GM13977 (cell line): ENCODE measurements around the gene ULK4.

Experiments
- DNase-seq: peaks from one replicate; pipeline ENCODE4 v3.0.0; 2012; ENCODE audit warnings: low spot score
- in situ Hi-C: fragments of 300-500 bp; cut with MboI; formaldehyde crosslinking; loops from one replicate; pipeline ENCODE4 v1.12.0; 2022; ENCODE audit warnings: low sequenced_read_pairs, low pct_unique_long_range_greater_than_20kb, mixed read lengths, inconsistent platforms; ENCODE audit not compliant: unreplicated experiment
- TF ChIP-seq, protein P1 (sequence below): IDR thresholded peaks from 2 replicates; pipeline ENCODE4 v1.5.1; 2012; ENCODE audit warnings: mild to moderate bottlenecking, control low read depth; ENCODE audit not compliant: insufficient read depth; ENCODE audit errors: extremely low read depth, missing control alignments

ULK4 gene

DNA sequence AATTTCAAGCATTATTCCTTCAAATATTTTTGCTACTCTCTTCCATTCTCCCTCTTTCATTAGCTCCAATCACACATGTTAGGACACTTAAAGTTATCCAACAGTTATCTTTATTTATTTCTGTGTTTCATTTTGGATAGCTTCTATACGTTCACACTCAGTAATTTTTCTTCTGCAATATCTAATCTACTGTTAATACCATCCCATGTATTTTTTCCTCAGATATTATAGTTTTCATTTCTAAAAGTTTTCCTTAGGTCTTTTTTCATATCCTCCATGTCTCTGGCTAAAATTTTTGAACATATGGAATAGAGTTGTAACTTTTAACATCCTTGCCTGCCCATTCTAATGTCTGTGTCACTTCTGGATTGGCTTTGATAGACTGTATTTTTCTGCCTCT lies 689.2 kb downstream of the ULK4 start:
- in situ Hi-C loops = no loop called here
- no peak for DNase-seq
- TF ChIP-seq, protein P1, sequence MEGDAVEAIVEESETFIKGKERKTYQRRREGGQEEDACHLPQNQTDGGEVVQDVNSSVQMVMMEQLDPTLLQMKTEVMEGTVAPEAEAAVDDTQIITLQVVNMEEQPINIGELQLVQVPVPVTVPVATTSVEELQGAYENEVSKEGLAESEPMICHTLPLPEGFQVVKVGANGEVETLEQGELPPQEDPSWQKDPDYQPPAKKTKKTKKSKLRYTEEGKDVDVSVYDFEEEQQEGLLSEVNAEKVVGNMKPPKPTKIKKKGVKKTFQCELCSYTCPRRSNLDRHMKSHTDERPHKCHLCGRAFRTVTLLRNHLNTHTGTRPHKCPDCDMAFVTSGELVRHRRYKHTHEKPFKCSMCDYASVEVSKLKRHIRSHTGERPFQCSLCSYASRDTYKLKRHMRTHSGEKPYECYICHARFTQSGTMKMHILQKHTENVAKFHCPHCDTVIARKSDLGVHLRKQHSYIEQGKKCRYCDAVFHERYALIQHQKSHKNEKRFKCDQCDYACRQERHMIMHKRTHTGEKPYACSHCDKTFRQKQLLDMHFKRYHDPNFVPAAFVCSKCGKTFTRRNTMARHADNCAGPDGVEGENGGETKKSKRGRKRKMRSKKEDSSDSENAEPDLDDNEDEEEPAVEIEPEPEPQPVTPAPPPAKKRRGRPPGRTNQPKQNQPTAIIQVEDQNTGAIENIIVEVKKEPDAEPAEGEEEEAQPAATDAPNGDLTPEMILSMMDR = no peak

DNA sequence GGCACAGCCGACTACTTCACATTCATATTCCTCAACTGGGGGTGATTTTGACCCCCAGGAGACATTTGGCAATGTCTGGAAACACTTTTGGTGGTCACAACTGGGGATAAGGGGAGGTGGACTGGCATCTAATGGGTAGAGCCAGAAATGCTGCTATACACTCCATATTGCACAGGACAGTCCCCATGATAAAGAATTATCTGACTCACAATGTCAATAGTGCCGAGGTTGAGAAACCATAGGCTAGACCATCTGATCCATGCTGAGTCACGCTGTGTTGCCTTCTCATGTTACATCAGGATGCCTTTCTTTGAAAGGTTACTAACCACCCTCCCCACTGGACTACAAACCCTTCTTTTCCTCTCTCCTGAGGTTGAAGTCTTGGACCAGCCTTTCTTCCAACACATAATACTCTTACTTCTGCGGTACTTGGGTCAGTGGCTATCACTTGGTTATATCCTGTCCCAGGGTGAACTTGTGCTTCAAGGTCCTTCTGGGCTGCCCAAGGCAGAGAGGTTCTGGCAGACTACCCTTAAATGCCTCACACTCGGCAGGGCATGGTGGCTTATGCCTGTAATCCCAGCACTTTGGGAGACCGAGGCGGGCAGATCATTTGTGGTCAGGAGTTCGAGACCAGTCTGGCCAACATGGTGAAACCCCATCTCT lies 693.8 kb downstream of the ULK4 start:
- TF ChIP-seq, protein P1 = no peak
- in situ Hi-C loops = no loop called here
- no peak for DNase-seq

DNA sequence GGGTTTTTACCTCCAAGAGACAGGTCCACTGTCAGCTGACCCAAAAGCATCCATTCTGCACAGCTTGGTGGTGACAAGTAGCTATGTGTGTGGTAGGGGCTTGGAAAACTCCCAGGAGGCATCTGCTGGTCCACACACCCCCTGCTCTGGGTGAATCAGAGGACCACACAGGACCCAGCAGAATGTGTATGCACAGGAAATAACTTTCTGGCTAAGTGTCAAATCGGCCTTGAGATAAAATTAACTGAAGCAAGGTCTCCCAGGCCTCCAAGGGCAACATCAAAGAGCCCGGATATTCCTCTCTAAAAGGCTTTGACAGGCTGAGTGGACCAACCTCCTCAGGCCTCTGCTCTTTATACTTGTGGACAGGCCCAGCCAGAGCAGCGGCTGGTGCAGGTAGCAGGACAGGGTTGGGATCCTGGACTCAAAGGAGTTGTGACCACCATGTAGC lies 696.1 kb downstream of the ULK4 start:
- no peak for DNase-seq
- in situ Hi-C loops = no loop called here
- TF ChIP-seq, protein P1 = no peak

GRCh38 chr3:41265011-41265545 lies 696.8 kb downstream of the ULK4 start:
- in situ Hi-C loops = no loop called here
- TF ChIP-seq, protein P1 = no peak
- DNase-seq = no peak

DNA sequence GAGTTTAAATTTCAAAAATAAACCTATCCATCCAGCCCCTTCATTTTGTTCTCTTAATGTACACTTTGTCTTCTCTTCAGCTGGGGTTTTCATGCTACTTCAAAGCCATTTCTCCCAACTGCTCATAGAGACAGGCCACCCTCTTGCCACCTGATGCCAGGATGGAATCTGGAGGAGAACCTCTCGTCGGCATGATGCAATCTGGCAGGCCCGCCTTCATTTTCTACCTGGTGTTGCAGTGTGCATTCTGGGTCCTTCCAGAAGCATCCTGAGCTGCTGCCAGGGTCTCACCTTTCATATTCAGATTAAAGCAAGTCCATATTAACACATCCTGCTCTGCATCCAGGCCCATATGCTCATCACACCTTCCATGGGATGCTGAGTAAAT lies 701.8 kb downstream of the ULK4 start:
- TF ChIP-seq, protein P1 = no peak
- no peak for DNase-seq
- in situ Hi-C loops = no loop called here

DNA sequence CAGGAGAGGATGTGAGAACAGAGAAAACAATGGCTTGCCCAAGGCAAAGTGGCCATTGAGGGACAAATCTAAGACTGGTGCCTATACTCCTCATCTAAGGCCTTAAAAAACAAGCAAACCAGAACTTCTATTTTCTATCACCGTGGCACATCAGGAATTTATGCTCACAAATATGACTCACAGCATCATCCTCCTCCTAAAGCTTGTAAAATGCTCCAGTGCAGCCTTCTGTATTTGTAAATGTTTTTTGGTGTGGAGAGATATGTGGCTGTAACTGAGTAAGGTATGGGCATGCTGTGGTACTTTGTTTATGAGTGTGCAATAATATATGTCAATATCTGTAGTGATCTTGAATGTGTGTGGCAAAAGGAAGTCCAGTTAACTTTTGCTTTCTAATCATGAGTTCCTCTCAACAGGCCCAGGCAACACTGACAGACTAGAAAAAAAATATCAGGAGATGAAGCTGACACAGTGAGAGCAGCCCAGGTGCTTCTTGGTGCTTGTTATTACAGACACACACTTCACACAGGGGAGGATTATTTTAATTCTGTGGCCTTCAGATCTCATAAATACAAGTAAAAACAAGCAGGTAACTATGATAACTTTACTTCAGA lies 702.3 kb downstream of the ULK4 start:
- DNase-seq = no peak
- in situ Hi-C loops = no loop called here
- TF ChIP-seq, protein P1 = no peak
